AG04449 (cell line): ENCODE data around the gene BTBD6.

Experiments used
- CTCF ChIA-PET: fragments of 350-600 bp; formaldehyde crosslinking; extraction: SDS; loops from one replicate; lab custom pipeline; 2021; ENCODE audit warnings: antibody characterized with exemption; lab: Yijun Ruan, JAX
- POLR2A ChIA-PET: fragments of 400-600, 350-600 bp; formaldehyde crosslinking; extraction: SDS; loops from one replicate; lab custom pipeline; 2020; ENCODE audit warnings: antibody characterized with exemption, inconsistent platforms; lab: Yijun Ruan, JAX
- DNase-seq: peaks from one replicate; pipeline ENCODE4 v3.0.0-alpha.2; 2010; ENCODE audit warnings: low read depth, low spot score
- H3K4me3 ChIP-seq: 2 replicates; pipeline ENCODE4 v1.5.1; 2011; ENCODE audit warnings: low read depth, mild to moderate bottlenecking, control low read depth, low read length
- TF ChIP-seq, protein P1 (sequence below): IDR thresholded peaks from one replicate; pipeline ENCODE4 v1.5.1; 2011; ENCODE audit warnings: mild to moderate bottlenecking, moderate library complexity, low read length, control low read depth, inconsistent platforms; ENCODE audit not compliant: insufficient read depth; ENCODE audit errors: missing control alignments

Gene BTBD6

DNA sequence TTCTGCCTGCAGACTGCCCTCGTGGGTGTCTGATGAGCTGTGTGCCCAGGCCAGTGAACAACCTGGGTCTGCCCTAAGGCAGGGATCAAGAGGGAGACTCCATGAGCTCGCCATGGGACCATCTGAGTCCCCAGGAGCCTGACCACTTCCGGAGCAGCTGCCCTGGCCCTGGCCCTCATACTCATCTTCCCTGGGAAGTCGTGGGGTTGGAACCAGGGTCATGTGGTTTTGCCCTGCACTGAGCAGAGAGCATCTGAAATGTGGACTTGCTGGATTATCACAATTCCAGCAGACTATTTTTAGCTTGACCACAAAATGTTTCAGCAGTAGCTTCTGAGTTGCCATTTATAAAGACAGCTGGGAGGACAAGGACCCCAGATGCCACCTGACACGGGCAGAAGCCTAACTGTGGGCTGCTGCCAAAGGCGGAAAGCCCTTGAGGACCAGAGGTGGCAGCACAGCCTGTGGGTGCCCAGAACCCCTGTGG lies 6.7 kb downstream of the BTBD6 start:
- ChIA-PET CTCF (interaction anchor here (0.7 to 1.3 kb wide), 4 partner anchors 27 to 197 kb away, joined by 3 to 4 read pairs (median 4); no protein-coding TSS in a partner anchor), POLR2A (no interaction called here)
- H3K4me3 ChIP-seq = no peak overlapping the region
- TF ChIP-seq, protein P1, sequence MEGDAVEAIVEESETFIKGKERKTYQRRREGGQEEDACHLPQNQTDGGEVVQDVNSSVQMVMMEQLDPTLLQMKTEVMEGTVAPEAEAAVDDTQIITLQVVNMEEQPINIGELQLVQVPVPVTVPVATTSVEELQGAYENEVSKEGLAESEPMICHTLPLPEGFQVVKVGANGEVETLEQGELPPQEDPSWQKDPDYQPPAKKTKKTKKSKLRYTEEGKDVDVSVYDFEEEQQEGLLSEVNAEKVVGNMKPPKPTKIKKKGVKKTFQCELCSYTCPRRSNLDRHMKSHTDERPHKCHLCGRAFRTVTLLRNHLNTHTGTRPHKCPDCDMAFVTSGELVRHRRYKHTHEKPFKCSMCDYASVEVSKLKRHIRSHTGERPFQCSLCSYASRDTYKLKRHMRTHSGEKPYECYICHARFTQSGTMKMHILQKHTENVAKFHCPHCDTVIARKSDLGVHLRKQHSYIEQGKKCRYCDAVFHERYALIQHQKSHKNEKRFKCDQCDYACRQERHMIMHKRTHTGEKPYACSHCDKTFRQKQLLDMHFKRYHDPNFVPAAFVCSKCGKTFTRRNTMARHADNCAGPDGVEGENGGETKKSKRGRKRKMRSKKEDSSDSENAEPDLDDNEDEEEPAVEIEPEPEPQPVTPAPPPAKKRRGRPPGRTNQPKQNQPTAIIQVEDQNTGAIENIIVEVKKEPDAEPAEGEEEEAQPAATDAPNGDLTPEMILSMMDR = no peak
- DNase-seq = peak; percentile 14

DNA sequence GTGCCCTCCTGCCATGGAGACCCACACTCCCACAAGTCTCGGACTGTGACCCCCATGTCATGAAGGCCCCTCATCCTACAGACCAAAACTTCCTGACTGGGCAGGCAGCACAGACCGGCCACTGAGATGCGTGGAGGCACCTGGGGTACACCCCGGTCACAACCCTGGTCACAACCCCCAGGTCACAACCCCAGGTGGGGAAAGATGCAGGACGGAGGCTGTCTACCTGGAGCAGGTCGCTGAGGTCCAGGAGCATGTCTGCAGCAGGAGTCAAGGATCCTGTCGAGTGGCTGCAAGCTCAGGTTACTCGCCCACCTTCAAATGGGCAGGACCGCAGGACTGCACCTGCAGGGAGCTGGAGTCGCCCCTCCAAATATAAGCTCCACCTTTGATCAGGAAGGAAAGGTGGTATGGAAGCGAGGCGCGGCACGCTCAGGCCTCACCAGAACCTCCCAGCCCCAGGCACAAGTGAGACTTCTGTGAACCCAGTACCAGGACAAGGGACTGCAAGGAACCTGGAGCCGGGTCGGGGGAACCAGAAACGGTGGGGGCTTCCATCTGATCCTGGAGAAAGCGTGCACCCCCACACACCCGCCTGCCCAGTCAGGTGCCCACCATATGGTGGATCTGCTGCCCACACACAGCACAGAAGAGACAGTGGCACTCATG lies 8.1 kb downstream of the BTBD6 start:
- ChIA-PET POLR2A (no interaction called here), CTCF (interaction anchor here (0.6 to 1.3 kb wide), 2 partner anchors 13 kb away, joined by 3 read pairs; no protein-coding TSS in a partner anchor)
- no peak for DNase-seq
- H3K4me3 ChIP-seq = no peak overlapping the region
- TF ChIP-seq, protein P1 = no peak

DNA sequence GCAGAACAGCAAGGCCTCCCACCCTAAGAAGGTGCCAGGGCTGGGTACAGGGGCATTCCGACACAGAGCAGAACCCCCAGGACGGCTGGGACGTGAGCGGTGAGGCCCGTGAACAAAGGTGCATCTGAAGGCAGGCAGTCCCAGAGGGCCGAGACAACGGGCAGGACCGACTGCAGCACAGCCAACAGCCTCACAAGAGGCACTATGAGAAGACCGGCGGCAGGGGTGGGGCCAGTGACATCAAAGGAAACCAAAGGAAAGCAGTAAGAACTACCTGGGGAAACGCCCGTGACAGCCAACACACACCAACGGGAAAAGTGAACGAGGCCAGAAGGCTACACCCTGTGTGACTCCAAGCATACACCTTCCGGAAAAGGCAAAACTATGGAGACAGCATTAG lies 9.1 kb downstream of the BTBD6 start:
- TF ChIP-seq, protein P1 = no peak
- POLR2A ChIA-PET = no interaction called here
- no peak for DNase-seq
- H3K4me3 ChIP-seq = no peak overlapping the region
- CTCF ChIA-PET = no interaction called here

DNA sequence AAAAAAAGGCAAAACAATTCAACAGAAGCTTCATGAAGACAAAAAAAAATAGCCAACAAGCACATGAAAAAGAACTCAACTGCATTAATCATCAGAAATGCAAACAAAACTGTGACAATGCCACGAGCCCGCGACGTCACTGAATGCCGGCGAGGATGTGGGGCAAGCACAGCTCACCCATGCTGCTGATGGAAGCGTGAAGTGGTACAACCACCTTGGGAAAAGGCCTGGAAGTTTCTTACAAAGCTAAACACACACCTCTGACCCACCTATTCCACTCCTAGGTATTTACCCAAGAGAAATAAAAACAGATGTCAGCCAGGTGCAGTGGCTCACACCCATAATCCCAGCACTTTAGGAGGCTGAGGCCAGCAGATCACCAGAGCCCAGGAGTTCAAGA lies 10.5 kb downstream of the BTBD6 start:
- no peak for DNase-seq
- ChIA-PET POLR2A (no interaction called here), CTCF (interaction anchor here (1.0 to 1.9 kb wide), 2 partner anchors 9 to 23 kb away, joined by 4 to 5 read pairs; no protein-coding TSS in a partner anchor)

DNA sequence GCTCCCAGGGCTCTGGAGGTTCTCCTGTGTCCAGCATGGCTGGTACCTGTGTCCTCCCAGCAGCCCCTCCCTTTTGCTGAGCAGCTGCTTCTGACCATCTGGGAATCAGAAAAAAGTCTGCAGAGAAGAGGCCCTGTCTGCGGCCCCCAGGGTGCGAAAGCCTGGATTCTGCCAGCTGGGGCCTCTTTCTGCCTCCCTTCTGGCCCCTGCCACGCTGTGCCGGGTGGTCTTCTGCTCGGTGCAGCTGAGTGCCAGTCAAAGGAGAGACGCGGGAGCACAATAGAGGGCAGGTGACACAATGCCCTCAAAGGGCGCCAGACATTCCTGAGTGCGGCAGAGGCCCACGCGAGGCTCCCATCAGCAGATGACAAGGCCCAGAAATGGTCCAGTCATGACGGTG lies 12.6 kb downstream of the BTBD6 start:
- H3K4me3 ChIP-seq = no peak overlapping the region
- ChIA-PET CTCF (interaction anchor here (0.7 kb wide), 1 partner anchor 10 kb away, joined by 3 read pairs; no protein-coding TSS in a partner anchor), POLR2A (no interaction called here)
- DNase-seq = no peak
- TF ChIP-seq, protein P1 = no peak

More for the DNA sequence above, 10.5 kb downstream of the BTBD6 start:
- H3K4me3 ChIP-seq = no peak overlapping the region
- TF ChIP-seq, protein P1 = no peak

DNA sequence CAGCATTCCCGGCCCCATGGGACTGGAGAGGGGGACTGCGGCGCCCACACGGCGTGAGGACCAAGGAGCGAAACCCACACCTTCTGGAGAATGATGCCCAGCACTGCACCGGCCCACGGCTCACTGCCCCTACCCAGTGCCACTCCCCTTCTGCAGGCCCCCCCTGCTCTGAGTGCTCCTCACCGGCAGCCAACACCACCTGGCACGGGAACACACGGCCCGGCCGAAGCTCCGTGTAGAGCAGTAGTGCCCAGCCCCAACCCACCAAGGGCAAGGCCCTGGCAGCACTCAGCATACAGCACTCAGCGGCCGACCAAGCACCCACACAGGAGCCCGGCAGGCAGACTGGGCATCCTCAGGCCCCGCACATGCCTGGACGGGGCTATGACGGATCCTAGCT lies 13.4 kb downstream of the BTBD6 start:
- H3K4me3 ChIP-seq = no peak overlapping the region
- TF ChIP-seq, protein P1 = no peak
- DNase-seq = no peak
- POLR2A ChIA-PET = no interaction called here
- CTCF ChIA-PET = no interaction called here
